Measurements from ENCODE around the gene SYNJ2.

Gene SYNJ2

DNA sequence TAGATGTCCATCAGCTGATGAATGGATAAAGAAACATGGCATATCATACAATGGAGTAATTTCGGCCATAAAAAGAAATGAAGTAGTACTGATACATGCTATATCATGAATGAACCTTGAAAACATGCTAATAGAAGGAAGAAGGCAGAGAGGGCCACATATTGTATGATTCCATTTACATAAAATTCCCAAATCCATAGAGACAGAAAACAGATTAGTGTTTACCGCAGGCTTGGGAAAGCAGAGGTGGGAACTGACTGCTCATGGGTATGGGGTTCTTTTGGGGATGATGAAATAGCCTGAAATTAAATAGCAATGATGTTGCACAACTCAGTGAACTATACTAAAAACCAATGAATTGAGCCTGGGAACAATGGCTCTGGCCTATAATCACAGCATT, 128.1 kb downstream of the SYNJ2 start:
- H3K4me3 ChIP-seq (ENCODE audit: low read length): no peak overlapping the region
- TF ChIP-seq, protein P1, sequence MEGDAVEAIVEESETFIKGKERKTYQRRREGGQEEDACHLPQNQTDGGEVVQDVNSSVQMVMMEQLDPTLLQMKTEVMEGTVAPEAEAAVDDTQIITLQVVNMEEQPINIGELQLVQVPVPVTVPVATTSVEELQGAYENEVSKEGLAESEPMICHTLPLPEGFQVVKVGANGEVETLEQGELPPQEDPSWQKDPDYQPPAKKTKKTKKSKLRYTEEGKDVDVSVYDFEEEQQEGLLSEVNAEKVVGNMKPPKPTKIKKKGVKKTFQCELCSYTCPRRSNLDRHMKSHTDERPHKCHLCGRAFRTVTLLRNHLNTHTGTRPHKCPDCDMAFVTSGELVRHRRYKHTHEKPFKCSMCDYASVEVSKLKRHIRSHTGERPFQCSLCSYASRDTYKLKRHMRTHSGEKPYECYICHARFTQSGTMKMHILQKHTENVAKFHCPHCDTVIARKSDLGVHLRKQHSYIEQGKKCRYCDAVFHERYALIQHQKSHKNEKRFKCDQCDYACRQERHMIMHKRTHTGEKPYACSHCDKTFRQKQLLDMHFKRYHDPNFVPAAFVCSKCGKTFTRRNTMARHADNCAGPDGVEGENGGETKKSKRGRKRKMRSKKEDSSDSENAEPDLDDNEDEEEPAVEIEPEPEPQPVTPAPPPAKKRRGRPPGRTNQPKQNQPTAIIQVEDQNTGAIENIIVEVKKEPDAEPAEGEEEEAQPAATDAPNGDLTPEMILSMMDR (IDR thresholded peaks at IDR 0.05; ENCODE audit: insufficient read depth, low read depth, low read length, missing control alignments): no peak
- no peak for DNase-seq (ENCODE audit: low read depth)

DNA sequence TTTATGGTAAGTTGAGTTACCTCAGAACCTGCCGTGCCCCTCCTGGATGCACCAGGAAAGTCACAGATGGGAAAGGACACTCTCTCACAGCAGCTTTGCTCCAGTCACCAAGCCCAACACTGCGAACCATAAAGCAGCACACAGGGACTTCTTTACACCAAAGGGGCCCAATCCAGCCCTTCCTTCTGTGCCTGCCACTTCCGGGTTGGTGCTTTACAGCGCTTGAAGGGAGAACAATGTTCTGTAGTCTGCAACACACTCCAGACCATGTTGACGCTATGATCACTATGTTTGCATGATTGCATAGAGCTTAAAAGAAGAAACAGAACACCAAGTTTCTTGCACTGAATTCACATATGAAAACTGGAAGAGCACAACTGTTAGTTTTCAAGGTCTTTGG, 129.3 kb downstream of the SYNJ2 start:
- TF ChIP-seq, protein P1 (IDR thresholded peaks at IDR 0.05; ENCODE audit: insufficient read depth, low read depth, low read length, missing control alignments): no peak
- no peak for DNase-seq (ENCODE audit: low read depth)
- H3K4me3 ChIP-seq (ENCODE audit: low read length): no peak overlapping the region

DNA sequence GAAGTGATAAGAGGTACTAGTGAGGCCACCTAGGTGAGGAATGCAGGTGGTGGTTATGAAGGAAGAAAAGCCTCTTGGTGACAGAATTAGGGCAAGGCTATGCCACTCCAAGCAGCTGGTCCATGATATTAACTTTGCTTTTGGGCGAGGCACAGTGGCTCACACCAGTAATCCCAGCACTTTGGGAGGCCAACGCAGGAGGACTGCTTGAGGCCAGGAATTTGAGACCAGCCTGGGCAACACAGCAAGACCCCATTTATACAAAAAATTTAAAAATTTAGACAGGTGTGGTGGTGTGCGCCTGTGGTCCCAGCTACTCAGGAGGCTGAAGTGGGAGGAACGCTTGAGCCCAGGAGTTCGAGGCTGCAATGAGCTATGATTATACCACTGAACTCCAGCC, 130.3 kb downstream of the SYNJ2 start:
- TF ChIP-seq, protein P1 (IDR thresholded peaks at IDR 0.05; ENCODE audit: insufficient read depth, low read depth, low read length, missing control alignments): no peak
- no peak overlapping the region for H3K4me3 ChIP-seq (ENCODE audit: low read length)
- no peak for DNase-seq (ENCODE audit: low read depth)

DNA sequence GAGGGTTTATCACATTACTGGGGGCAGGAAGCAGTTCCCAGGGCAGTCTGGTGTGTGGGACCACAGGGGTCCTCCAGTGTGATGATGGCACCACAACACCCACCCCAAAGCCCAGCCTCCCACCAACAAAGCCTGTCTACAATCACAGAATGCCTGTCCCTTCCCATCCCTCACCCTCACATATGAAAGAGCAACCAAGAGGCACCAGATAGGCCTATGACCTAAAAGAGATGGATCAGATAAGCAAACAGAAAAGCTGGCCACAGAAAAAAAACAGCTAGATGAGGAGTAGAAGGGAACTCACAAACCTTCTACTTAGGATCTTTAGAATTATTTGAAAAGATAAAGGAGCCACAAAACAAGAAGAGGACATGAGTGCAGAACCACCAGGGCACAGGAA, 132.1 kb downstream of the SYNJ2 start:
- TF ChIP-seq, protein P1 (IDR thresholded peaks at IDR 0.05; ENCODE audit: insufficient read depth, low read depth, low read length, missing control alignments): no peak
- H3K4me3 ChIP-seq (ENCODE audit: low read length): no peak overlapping the region
- DNase-seq (ENCODE audit: low read depth): no peak

DNA sequence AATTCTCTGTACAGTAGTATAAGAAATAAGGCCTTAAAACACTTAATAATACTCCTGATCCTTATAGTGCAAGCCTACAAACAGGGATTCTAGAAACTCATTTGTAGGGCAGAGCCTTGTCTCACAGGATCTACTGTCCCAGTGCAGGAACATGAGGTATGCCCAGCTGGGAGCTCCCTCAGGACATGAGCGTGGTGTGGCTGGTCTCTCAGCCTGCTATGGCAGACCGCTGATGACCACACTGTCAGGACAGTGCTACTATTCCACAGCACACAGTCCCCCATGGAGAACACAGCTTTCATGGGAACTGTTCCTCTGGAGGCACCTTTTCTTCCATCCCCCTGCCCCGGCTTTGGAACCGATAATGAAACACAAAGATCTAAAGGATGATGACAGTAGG, 133.4 kb downstream of the SYNJ2 start:
- TF ChIP-seq, protein P1 (IDR thresholded peaks at IDR 0.05; ENCODE audit: insufficient read depth, low read depth, low read length, missing control alignments): no peak
- no peak for DNase-seq (ENCODE audit: low read depth)
- no peak overlapping the region for H3K4me3 ChIP-seq (ENCODE audit: low read length)

DNA sequence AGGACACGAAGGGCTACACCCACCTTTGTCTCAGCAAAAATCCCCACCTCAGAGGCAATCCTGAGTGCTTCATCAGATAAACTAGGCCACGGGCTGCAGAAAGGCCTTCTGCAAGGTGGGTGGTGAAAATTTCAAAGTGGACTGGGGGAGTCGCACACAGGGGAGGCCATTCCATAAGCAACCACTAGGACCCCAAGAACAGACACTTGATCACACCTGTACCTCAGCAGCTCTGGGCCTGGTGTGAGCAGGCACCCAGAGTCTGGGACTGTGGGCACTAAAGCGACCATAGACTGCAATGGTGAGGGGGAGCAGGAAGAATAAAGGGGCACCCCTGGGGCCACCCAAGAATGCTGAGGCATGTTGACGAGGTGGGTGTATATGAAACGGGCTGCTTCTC, 133.8 kb downstream of the SYNJ2 start:
- H3K4me3 ChIP-seq (ENCODE audit: low read length): no peak overlapping the region
- TF ChIP-seq, protein P1 (IDR thresholded peaks at IDR 0.05; ENCODE audit: insufficient read depth, low read depth, low read length, missing control alignments): no peak

DNA sequence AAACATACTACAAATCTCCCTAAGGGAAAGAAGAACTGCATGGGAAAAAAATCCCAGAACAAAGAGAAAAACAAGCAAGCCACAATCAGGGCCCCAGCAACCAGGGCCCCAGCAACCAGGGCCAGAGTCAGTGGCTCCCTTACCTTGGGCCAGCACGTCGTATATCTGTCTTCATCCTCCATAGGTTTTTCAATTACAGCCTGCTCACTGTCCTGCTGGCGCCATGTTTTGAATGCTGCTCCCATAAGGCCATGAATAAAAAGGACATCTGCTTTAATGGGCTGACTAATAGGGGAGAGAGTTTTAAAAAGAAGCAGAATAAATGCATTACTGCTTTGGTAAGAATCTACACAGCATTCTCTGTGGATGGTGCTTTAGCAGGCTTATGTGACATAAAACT, 137.2 kb downstream of the SYNJ2 start:
- DNase-seq (ENCODE audit: low read depth): no peak
- H3K4me3 ChIP-seq (ENCODE audit: low read length): no peak overlapping the region
- TF ChIP-seq, protein P1 (IDR thresholded peaks at IDR 0.05; ENCODE audit: insufficient read depth, low read depth, low read length, missing control alignments): no peak

More for the DNA sequence above, 133.8 kb downstream of the SYNJ2 start:
- no peak for DNase-seq (ENCODE audit: low read depth)
